22Rv1 (cell line): ENCODE data around the gene CRISP3.

Experiments used
- H3K27ac ChIP-seq: fragments of 450-650 bp; 2 replicates; pipeline ENCODE4 v1.5.1; 2017
- CTCF ChIP-seq: fragments of 450-650 bp; IDR thresholded peaks from 2 replicates; pipeline ENCODE4 v1.5.1; 2017; ENCODE audit warnings: mild to moderate bottlenecking
- ZFX ChIP-seq: fragments of 450-650 bp; IDR thresholded peaks from 2 replicates; pipeline ENCODE4 v1.6.1; 2017; ENCODE audit warnings: antibody characterized with exemption, borderline replicate concordance

CRISP3 gene

GRCh38 chr6:49693512-49693911, 50.7 kb downstream of the CRISP3 start:
- H3K27ac ChIP-seq: no peak overlapping the region
- TF ChIP-seq CTCF (no peak), ZFX (no peak)

GRCh38 chr6:49692534-49692933, 51.7 kb downstream of the CRISP3 start:
- no peak for TF ChIP-seq ZFX
- no peak for TF ChIP-seq CTCF
- no peak overlapping the region for H3K27ac ChIP-seq
